ENCODE results near the gene PLAU. TPM values are rescaled to one million over a fixed set of nuclear protein-coding genes. Genes with fewer than 3 reads are reported as not detected.
A peak's percentile ranks its signal among the peaks of the same experiment; 100 is the strongest.

PLAU gene
- total RNA-seq, 1 donor from 2014 or later: 90.2 TPM

DNA sequence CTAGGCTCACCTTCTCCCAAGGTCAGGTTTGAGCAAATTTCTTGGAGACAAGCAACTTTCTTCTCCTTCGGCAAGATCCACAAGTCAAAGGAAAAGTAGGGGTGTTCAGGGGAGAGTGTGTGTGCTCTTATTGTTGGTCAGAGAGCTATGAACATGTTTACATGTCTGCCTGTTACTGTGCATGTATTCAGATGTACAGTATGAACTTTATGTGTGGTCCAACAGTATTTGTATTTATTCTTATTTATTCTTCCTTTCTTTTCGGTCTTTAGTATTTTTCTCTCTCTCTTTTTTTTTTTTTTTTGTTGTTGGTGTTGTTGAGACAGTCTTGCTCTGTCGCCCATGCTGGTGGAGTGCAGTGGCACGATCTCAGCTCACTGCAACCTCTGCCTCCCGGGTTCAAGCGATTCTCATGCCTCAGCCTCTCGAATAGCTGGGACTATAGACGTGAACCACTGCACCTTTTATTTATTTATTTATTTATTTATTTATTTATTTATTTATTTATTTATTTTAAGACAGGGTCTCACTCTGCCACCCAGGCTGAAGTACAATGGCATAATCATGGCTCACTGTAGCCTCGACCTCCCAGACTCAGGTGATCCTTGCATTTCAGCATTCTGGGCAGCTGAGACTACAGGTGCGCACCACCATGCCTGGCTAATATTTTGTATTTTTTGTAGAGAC lies 38.2 kb downstream of the PLAU start:
- no peak overlapping the region for H3K4me3 ChIP-seq (ENCODE audit: insufficient read depth, low read depth, low read length)
- Mint-ChIP-seq H3K27ac (ENCODE audit: unreplicated experiment) (no peak overlapping the region), H3K4me1 (ENCODE audit: low read depth, unreplicated experiment) (peaks cover 4% of the 10 kb centered on the region), H3K9me3 (ENCODE audit: unreplicated experiment) (peaks cover 3% of the 10 kb centered on the region), H3K36me3 (ENCODE audit: low read depth, unreplicated experiment) (peaks cover 4% of the 10 kb centered on the region), H3K4me3 (ENCODE audit: unreplicated experiment) (no peak overlapping the region), H3K27me3 (ENCODE audit: low read depth, unreplicated experiment) (no peaks in the 10 kb centered on the region)
- no peaks in the 10 kb centered on the region for H4K20me1 ChIP-seq (ENCODE audit: insufficient read depth, low read length)
- H3K27me3 ChIP-seq (ENCODE audit: insufficient read depth, low read length): no peaks in the 10 kb centered on the region
- no peak overlapping the region for H3K4me2 ChIP-seq (ENCODE audit: low read length)
- no peak for TF ChIP-seq EZH2 (IDR thresholded peaks at IDR 0.05; ENCODE audit: insufficient read depth, low read length)
- TF ChIP-seq, protein P1, sequence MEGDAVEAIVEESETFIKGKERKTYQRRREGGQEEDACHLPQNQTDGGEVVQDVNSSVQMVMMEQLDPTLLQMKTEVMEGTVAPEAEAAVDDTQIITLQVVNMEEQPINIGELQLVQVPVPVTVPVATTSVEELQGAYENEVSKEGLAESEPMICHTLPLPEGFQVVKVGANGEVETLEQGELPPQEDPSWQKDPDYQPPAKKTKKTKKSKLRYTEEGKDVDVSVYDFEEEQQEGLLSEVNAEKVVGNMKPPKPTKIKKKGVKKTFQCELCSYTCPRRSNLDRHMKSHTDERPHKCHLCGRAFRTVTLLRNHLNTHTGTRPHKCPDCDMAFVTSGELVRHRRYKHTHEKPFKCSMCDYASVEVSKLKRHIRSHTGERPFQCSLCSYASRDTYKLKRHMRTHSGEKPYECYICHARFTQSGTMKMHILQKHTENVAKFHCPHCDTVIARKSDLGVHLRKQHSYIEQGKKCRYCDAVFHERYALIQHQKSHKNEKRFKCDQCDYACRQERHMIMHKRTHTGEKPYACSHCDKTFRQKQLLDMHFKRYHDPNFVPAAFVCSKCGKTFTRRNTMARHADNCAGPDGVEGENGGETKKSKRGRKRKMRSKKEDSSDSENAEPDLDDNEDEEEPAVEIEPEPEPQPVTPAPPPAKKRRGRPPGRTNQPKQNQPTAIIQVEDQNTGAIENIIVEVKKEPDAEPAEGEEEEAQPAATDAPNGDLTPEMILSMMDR (IDR thresholded peaks at IDR 0.05; ENCODE audit: insufficient read depth, low read depth, low read length): no peak
- DNase-seq (ENCODE audit: low read depth) (no peak), FAIRE-seq (no peak)
- H3K4me1 ChIP-seq (ENCODE audit: insufficient read depth, low read length): peaks cover 7% of the 10 kb centered on the region
- no peak overlapping the region for H2AFZ ChIP-seq (ENCODE audit: low read depth, low read length)
- peaks cover 3% of the 10 kb centered on the region for H3K9me3 ChIP-seq (ENCODE audit: insufficient read depth, low read depth, low read length)
- no peaks in the 10 kb centered on the region for H3K79me2 ChIP-seq (ENCODE audit: insufficient read depth, low read length)
- H3K9ac ChIP-seq (ENCODE audit: low read length): no peak overlapping the region
- no peaks in the 10 kb centered on the region for H3K36me3 ChIP-seq (ENCODE audit: insufficient read depth, low read length)
- no peak overlapping the region for H3K27ac ChIP-seq (ENCODE audit: low read depth, low read length)

DNA sequence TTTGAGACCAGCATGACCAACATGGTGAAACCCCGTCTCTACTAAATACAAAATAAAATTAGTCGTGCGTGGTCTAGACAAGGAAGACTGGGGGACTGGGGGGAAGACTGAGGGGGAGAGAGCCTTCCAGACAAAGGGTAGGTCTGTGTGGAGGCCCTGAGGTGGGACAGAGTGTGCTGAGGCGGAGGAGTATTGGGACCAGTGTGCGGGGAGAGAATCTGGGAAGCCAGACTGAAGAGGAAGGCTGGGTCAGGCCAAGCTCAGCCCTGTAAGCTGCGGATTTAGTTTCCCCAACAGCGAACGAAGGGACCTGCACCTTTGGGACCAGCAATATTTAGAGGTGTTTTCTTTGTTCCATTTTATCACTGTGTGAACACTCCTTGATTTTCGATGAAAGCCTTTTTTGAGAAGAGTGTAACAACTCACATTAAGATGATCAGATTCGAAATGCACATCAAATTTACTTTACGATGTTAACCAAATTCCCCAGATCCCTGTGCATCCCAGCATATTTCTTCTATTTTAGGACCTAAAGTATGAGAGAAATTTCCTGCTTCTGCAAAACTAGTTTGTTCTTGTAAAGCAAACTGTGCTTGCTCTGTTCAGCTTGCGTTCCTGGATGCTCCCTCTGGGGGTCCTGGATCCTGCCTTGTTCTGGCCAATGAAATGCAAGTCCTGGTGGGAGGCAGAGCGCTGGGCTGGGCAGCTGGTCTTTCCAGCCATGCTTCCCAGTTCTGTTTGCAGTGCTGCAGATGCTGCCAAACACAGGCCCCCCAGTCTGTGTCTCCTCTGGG lies 39.4 kb downstream of the PLAU start:
- Histone ChIP-seq H3K36me3 (ENCODE audit: insufficient read depth, low read length) (no peaks in the 10 kb centered on the region), H3K79me2 (ENCODE audit: insufficient read depth, low read length) (no peaks in the 10 kb centered on the region), H3K9ac (ENCODE audit: low read length) (no peak overlapping the region), H3K27ac (ENCODE audit: low read depth, low read length) (no peak overlapping the region), H3K9me3 (ENCODE audit: insufficient read depth, low read depth, low read length) (no peaks in the 10 kb centered on the region), H3K4me3 (ENCODE audit: insufficient read depth, low read depth, low read length) (no peak overlapping the region), H4K20me1 (ENCODE audit: insufficient read depth, low read length) (no peaks in the 10 kb centered on the region), H3K4me2 (ENCODE audit: low read length) (peak overlapping the region; percentile 27), H3K27me3 (ENCODE audit: insufficient read depth, low read length) (no peaks in the 10 kb centered on the region), H2AFZ (ENCODE audit: low read depth, low read length) (no peak overlapping the region), H3K4me1 (ENCODE audit: insufficient read depth, low read length) (peaks cover 7% of the 10 kb centered on the region)
- Mint-ChIP-seq H3K4me3 (ENCODE audit: unreplicated experiment) (no peak overlapping the region), H3K36me3 (ENCODE audit: low read depth, unreplicated experiment) (peaks cover 3% of the 10 kb centered on the region), H3K27me3 (ENCODE audit: low read depth, unreplicated experiment) (no peaks in the 10 kb centered on the region), H3K9me3 (ENCODE audit: unreplicated experiment) (peaks cover 3% of the 10 kb centered on the region), H3K27ac (ENCODE audit: unreplicated experiment) (no peak overlapping the region), H3K4me1 (ENCODE audit: low read depth, unreplicated experiment) (peaks cover 4% of the 10 kb centered on the region)
- DNase-seq (ENCODE audit: low read depth): no peak
- TF ChIP-seq, protein P1 (IDR thresholded peaks at IDR 0.05; ENCODE audit: insufficient read depth, low read depth, low read length): no peak
- no peak for FAIRE-seq

DNA sequence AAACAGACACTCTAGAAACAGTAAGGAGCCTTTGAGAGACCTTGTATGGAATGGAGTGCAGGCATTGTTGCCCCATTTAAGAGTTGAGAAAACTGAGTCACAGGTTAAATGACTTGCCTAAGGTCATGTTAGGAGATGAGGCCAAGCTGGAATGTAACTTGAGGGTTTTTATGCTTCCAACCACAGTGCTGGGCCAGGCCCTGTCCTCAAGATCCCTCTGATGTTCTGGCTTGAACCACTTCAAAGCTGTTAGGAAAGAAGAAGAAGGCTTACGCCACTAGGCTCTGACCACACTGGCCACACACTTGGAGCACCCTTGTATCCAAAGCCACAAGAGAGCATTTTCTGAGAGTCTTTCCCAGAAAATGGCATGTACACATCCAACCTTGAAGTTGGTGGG lies 42.7 kb downstream of the PLAU start:
- H3K36me3 Mint-ChIP-seq (ENCODE audit: low read depth, unreplicated experiment): no peaks in the 10 kb centered on the region
- no peak overlapping the region for H3K4me2 ChIP-seq (ENCODE audit: low read length)
- no peaks in the 10 kb centered on the region for H3K79me2 ChIP-seq (ENCODE audit: insufficient read depth, low read length)
- no peaks in the 10 kb centered on the region for H3K27me3 ChIP-seq (ENCODE audit: insufficient read depth, low read length)
- no peaks in the 10 kb centered on the region for H3K9me3 ChIP-seq (ENCODE audit: insufficient read depth, low read depth, low read length)
- no peak overlapping the region for H3K4me3 Mint-ChIP-seq (ENCODE audit: unreplicated experiment)
- H3K4me1 Mint-ChIP-seq (ENCODE audit: low read depth, unreplicated experiment): peaks cover 13% of the 10 kb centered on the region
- H3K4me1 ChIP-seq (ENCODE audit: insufficient read depth, low read length): peaks cover 17% of the 10 kb centered on the region
- H3K27ac Mint-ChIP-seq (ENCODE audit: unreplicated experiment): no peak overlapping the region
- H3K4me3 ChIP-seq (ENCODE audit: insufficient read depth, low read depth, low read length): no peak overlapping the region
- H4K20me1 ChIP-seq (ENCODE audit: insufficient read depth, low read length): no peaks in the 10 kb centered on the region
- DNase-seq (ENCODE audit: low read depth) (peak; percentile 94), FAIRE-seq (no peak)
- no peak overlapping the region for H3K9ac ChIP-seq (ENCODE audit: low read length)
- no peaks in the 10 kb centered on the region for H3K9me3 Mint-ChIP-seq (ENCODE audit: unreplicated experiment)
- peaks cover 1% of the 10 kb centered on the region for H3K27me3 Mint-ChIP-seq (ENCODE audit: low read depth, unreplicated experiment)
- H3K27ac ChIP-seq (ENCODE audit: low read depth, low read length): no peak overlapping the region
- TF ChIP-seq EZH2 (IDR thresholded peaks at IDR 0.05; ENCODE audit: insufficient read depth, low read length): no peak
- TF ChIP-seq, protein P1 (IDR thresholded peaks at IDR 0.05; ENCODE audit: insufficient read depth, low read depth, low read length): no peak
- H2AFZ ChIP-seq (ENCODE audit: low read depth, low read length): no peak overlapping the region
- H3K36me3 ChIP-seq (ENCODE audit: insufficient read depth, low read length): no peaks in the 10 kb centered on the region
